HCT116 (cell line): Measurements from ENCODE around the gene ITPR2. TPM values are rescaled to one million over a fixed set of nuclear protein-coding genes. Genes with fewer than 3 reads are reported as not detected.

ENCODE experiments used
- ATAC-seq: fragments of 200-7000 bp; cut with Tn5 transposase; 2 replicates; pipeline ENCODE4 v1.9.1; 2020; ENCODE audit warnings: mild to moderate bottlenecking, moderate library complexity
- BruUV-seq: library from RNA; stranded (reverse); fragments of 400-500 nt; replicated peaks from 2 replicates; lab custom pipeline; 2021; lab: Mats Ljungman, UMichigan
- CTCF ChIA-PET: fragments of 300-600 bp; sonication (Branson Sonifier 250); formaldehyde crosslinking; loops from one replicate; lab custom pipeline; 2021; ENCODE audit warnings: antibody characterized with exemption; lab: Charles Lee
- POLR2A ChIA-PET: fragments of 300-600, 350-600 bp; sonication (Branson Sonifier 250); formaldehyde crosslinking; loops from one replicate; lab custom pipeline; 2021; ENCODE audit warnings: antibody characterized with exemption; lab: Charles Lee
- RAD21 ChIA-PET, 2 experiments: fragments of 300-600 bp; sonication (Branson Sonifier 250); formaldehyde crosslinking; loops; one replicate each; lab custom pipeline; 2023; ENCODE audit warnings: low total read pairs in 2 of 2; ENCODE audit not compliant: uncharacterized antibody in 2 of 2, unreplicated experiment in 2 of 2, low non-redundant PET in 1 of 2; lab: Charles Lee
- DNase-seq: peaks from one replicate; pipeline ENCODE4 v3.0.0-alpha.2; 2010; ENCODE audit warnings: low read depth, low spot score
- H2AFZ ChIP-seq: fragments of 200-600 bp; shearing (Covaris generic), sonication (generic); 2 replicates; pipeline ENCODE4 v1.6.1; 2017; ENCODE audit warnings: low read depth, mixed run types, mixed read lengths, antibody characterized with exemption, low read length; ENCODE audit not compliant: poor library complexity, severe bottlenecking
- H3K27ac ChIP-seq: 2 replicates; pipeline ENCODE4 v1.5.1; 2012; ENCODE audit warnings: low read depth, low read length
- H3K27me3 ChIP-seq: fragments of 200-600 bp; sonication (generic); 2 replicates; pipeline ENCODE4 v1.6.1; 2016; ENCODE audit warnings: mixed run types, low read length, mixed read lengths; ENCODE audit not compliant: insufficient read depth
- H3K36me3 ChIP-seq, 2 experiments: fragments of 200-500 bp in 1 of 2; fragments of 200-600 bp in 1 of 2; sonication (Bioruptor generic) in 1 of 2; sonication (generic) in 1 of 2; 2 replicates each; pipeline versions ENCODE4 v1.5.1 to v1.6.1; 2014 to 2016; ENCODE audit warnings: low read length in 2 of 2, inconsistent platforms in 1 of 2, mixed read lengths in 1 of 2, mixed run types in 1 of 2; ENCODE audit not compliant: insufficient read depth in 2 of 2, control insufficient read depth in 1 of 2
- H3K4me1 ChIP-seq, 2 experiments: fragments of 200-600 bp in 1 of 2; sonication (generic) in 1 of 2; 2 replicates each; pipeline versions ENCODE4 v1.5.1 to v1.6.1; 2012 to 2017; ENCODE audit warnings: low read length in 2 of 2, inconsistent platforms in 1 of 2, mild to moderate bottlenecking in 1 of 2, mixed read lengths in 1 of 2, mixed run types in 1 of 2, moderate library complexity in 1 of 2; ENCODE audit not compliant: insufficient read depth in 2 of 2, control insufficient read depth in 1 of 2
- H3K4me2 ChIP-seq: fragments of 200-600 bp; sonication (generic); 2 replicates; pipeline ENCODE4 v1.6.1; 2017; ENCODE audit warnings: mixed run types, low read length, mixed read lengths
- H3K4me3 ChIP-seq, 2 experiments: fragments of 200-600 bp in 1 of 2; sonication (generic) in 1 of 2; replicated peaks in 1 of 2; 2 replicates each; pipeline ENCODE4 v1.5.1; 2011 to 2016; ENCODE audit warnings: low read length in 2 of 2, control low read depth in 1 of 2, low read depth in 1 of 2, mild to moderate bottlenecking in 1 of 2, mixed read lengths in 1 of 2, mixed run types in 1 of 2
- H3K79me2 ChIP-seq: fragments of 200-600 bp; sonication (generic); 2 replicates; pipeline ENCODE4 v1.6.1; 2017; ENCODE audit warnings: mild to moderate bottlenecking, mixed run types, low read length, moderate library complexity, mixed read lengths; ENCODE audit not compliant: insufficient read depth
- H3K9ac ChIP-seq: fragments of 200-600 bp; sonication (generic); 2 replicates; pipeline ENCODE4 v1.6.1; 2016; ENCODE audit warnings: low read length, mixed read lengths
- H3K9me2 ChIP-seq: fragments of 200-600 bp; sonication (generic), shearing (Covaris generic); 2 replicates; pipeline ENCODE4 v1.6.1; 2017; ENCODE audit warnings: mixed run types, mild to moderate bottlenecking, moderate library complexity; ENCODE audit not compliant: insufficient read depth
- H3K9me3 ChIP-seq, 2 experiments: fragments of 200-500 bp in 1 of 2; fragments of 200-600 bp in 1 of 2; sonication (Bioruptor generic) in 1 of 2; sonication (generic) in 1 of 2; 2 replicates each; pipeline ENCODE4 v1.6.1; 2014 to 2017; ENCODE audit warnings: low read length in 2 of 2, mixed read lengths in 2 of 2, inconsistent platforms in 1 of 2, low read depth in 1 of 2, mild to moderate bottlenecking in 1 of 2, mixed run types in 1 of 2, moderate library complexity in 1 of 2; ENCODE audit not compliant: control insufficient read depth in 1 of 2, insufficient read depth in 1 of 2
- H4K20me1 ChIP-seq: fragments of 200-600 bp; sonication (generic), shearing (Covaris generic); 2 replicates; pipeline ENCODE4 v1.6.1; 2017; ENCODE audit warnings: mixed run types, mild to moderate bottlenecking, moderate library complexity; ENCODE audit not compliant: insufficient read depth
- CBX3 ChIP-seq: IDR thresholded peaks from 2 replicates; pipeline ENCODE4 v1.6.1; 2012; ENCODE audit warnings: low read depth
- CEBPB ChIP-seq: IDR thresholded peaks from 2 replicates; pipeline ENCODE4 v1.6.1; 2012; ENCODE audit warnings: low read depth
- CTCF ChIP-seq, 3 experiments: fragments of 200-600 bp in 1 of 3; sonication (generic) in 1 of 3; IDR thresholded peaks in 2 of 3; conservative IDR thresholded peaks in 1 of 3; 2 replicates each; pipeline ENCODE4 v1.5.1; 2012 to 2017; ENCODE audit warnings: low read depth in 2 of 3, low read length in 2 of 3, antibody characterized with exemption in 1 of 3, borderline replicate concordance in 1 of 3, control low read depth in 1 of 3, mild to moderate bottlenecking in 1 of 3, mixed read lengths in 1 of 3, mixed run types in 1 of 3, moderate library complexity in 1 of 3; ENCODE audit not compliant: insufficient read depth in 1 of 3
- EGR1 ChIP-seq: IDR thresholded peaks from 2 replicates; pipeline ENCODE4 v1.6.1; 2012; ENCODE audit warnings: low read depth
- ELF1 ChIP-seq: IDR thresholded peaks from 2 replicates; pipeline ENCODE4 v1.6.1; 2012; ENCODE audit warnings: low read depth, borderline replicate concordance
- EZH2 ChIP-seq: fragments of 200-600 bp; sonication (generic); IDR thresholded peaks from 2 replicates; pipeline ENCODE4 v1.6.1; 2017; ENCODE audit warnings: antibody characterized with exemption, mixed run types
- JUND ChIP-seq: IDR thresholded peaks from 2 replicates; pipeline ENCODE4 v1.6.1; 2012
- SRF ChIP-seq: IDR thresholded peaks from 2 replicates; pipeline ENCODE4 v1.6.1; 2012; ENCODE audit warnings: low read depth
- ZFX ChIP-seq: fragments of 450-650 bp; IDR thresholded peaks from 2 replicates; pipeline ENCODE4 v1.6.1; 2017
- ZNF274 ChIP-seq: fragments of 200-500 bp; sonication (Bioruptor generic); IDR thresholded peaks from 2 replicates; pipeline ENCODE4 v1.6.1; 2014; ENCODE audit warnings: mild to moderate bottlenecking, low read depth, low read length, inconsistent platforms
- intact Hi-C: fragments of 100-400 bp; cut with micrococcal nuclease; formaldehyde crosslinking; loops from 2 replicates; pipeline ENCODE4 v1.10.0; 2022
- total RNA-seq: library from RNA; stranded (reverse); gene quantifications from one replicate; pipeline ENCODE4 v1.2.1, GENCODE V29; 2021; ENCODE audit not compliant: unreplicated experiment
- TF ChIP-seq, protein P1 (sequence below): IDR thresholded peaks from 2 replicates; pipeline ENCODE4 v1.6.1; 2012; ENCODE audit warnings: low read depth
- TF ChIP-seq, protein P2 (sequence below): IDR thresholded peaks from 2 replicates; pipeline ENCODE4 v1.6.1; 2012
- TF ChIP-seq, protein P3 (sequence below): IDR thresholded peaks from 2 replicates; pipeline ENCODE4 v1.6.1; 2012

Gene ITPR2
- total RNA-seq, 1 experiment from 2014 or later, result 6.5 TPM

DNA sequence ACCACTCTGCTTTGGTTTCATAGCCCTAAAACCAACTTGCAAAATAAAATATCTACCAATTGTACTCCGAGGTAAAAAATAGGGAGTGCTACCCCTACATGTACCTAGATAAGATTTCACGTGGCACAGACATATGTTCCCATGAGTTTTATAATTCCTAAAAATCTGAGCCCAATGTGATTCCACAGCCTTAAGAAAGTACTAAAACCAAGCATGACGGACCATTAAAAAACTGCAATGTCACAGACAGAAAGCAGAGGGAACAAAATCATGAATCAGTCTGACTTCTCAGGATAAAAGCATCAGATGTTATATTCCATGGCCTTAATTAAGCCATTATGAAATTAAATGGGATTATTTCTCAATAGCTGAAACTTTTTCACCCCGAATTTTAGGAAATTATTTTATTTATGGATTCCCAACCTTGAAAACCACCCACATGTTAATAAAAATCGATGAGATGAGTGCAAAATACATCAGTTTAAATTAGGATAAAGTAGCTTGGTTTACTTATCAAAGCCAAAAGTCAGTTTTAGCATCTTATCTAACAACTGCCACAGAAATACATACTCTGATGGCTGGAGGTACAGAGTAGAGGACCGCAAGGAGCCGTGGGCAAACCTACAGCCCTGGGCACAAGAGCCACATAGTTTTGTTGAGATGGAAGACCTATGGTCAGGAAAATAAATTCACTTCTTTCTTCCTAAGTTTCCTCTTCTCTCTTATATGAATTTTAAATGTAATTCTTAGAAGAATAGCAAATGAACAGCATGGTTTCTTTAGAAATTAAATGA is 4.5 kb downstream of the ITPR2 start:
- Histone ChIP-seq H3K27ac (no peak overlapping the region), H2AFZ (no peak overlapping the region), H3K4me3 (no peak overlapping the region), H3K79me2 (peaks cover 5% of the 10 kb centered on the region; the same call in 1 of the 2 replicates), H3K36me3 (no peaks in the 10 kb centered on the region), H3K9me2 (peaks cover 6% of the 10 kb centered on the region), H4K20me1 (no peaks in the 10 kb centered on the region), H3K9ac (no peak overlapping the region)
- ChIA-PET RAD21 (no interaction called here), POLR2A (no interaction called here), CTCF (no interaction called here)
- ATAC-seq (no peak), DNase-seq (no peak)
- intact Hi-C loops, result no loop called here
- no peak for TF ChIP-seq EGR1
- no peak for TF ChIP-seq ZFX
- TF ChIP-seq CEBPB, result no peak
- TF ChIP-seq CTCF (IDR thresholded peaks at IDR 0.05 in 2 of 3, conservative IDR thresholded peaks at IDR 0.05 in 1 of 3; ENCODE audit: borderline replicate concordance in 1 of 3, insufficient read depth in 1 of 3, low read depth in 2 of 3, low read length in 2 of 3), result no peak
- no peak for TF ChIP-seq ELF1
- no peak for TF ChIP-seq SRF
- TF ChIP-seq, protein P1, sequence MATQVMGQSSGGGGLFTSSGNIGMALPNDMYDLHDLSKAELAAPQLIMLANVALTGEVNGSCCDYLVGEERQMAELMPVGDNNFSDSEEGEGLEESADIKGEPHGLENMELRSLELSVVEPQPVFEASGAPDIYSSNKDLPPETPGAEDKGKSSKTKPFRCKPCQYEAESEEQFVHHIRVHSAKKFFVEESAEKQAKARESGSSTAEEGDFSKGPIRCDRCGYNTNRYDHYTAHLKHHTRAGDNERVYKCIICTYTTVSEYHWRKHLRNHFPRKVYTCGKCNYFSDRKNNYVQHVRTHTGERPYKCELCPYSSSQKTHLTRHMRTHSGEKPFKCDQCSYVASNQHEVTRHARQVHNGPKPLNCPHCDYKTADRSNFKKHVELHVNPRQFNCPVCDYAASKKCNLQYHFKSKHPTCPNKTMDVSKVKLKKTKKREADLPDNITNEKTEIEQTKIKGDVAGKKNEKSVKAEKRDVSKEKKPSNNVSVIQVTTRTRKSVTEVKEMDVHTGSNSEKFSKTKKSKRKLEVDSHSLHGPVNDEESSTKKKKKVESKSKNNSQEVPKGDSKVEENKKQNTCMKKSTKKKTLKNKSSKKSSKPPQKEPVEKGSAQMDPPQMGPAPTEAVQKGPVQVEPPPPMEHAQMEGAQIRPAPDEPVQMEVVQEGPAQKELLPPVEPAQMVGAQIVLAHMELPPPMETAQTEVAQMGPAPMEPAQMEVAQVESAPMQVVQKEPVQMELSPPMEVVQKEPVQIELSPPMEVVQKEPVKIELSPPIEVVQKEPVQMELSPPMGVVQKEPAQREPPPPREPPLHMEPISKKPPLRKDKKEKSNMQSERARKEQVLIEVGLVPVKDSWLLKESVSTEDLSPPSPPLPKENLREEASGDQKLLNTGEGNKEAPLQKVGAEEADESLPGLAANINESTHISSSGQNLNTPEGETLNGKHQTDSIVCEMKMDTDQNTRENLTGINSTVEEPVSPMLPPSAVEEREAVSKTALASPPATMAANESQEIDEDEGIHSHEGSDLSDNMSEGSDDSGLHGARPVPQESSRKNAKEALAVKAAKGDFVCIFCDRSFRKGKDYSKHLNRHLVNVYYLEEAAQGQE, result no peak
- TF ChIP-seq, protein P2, sequence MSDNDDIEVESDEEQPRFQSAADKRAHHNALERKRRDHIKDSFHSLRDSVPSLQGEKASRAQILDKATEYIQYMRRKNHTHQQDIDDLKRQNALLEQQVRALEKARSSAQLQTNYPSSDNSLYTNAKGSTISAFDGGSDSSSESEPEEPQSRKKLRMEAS, result no peak
- TF ChIP-seq ZNF274, result no peak
- no peak for TF ChIP-seq CBX3
- no peak for TF ChIP-seq EZH2
- TF ChIP-seq, protein P3, sequence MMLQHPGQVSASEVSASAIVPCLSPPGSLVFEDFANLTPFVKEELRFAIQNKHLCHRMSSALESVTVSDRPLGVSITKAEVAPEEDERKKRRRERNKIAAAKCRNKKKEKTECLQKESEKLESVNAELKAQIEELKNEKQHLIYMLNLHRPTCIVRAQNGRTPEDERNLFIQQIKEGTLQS, result no peak
- no peak for TF ChIP-seq JUND
- TF ChIP-seq, all 23 proteins: peak for 0
- BruUV-seq, result no TSS peak
- Histone ChIP-seq H3K9me3 (no peaks in the 10 kb centered on the region), H3K4me1 (peaks cover 0 to 2% of the 10 kb centered on the region in 2 experiments; a peak in 2 of 4 replicates), H3K4me2 (no peak overlapping the region), H3K27me3 (no peaks in the 10 kb centered on the region)
